Activated T-cell treated with anti-CD3 and anti-CD28 coated beads, Interleukin-2, amount 50 U/mL, for 48 hours (primary cell): ENCODE data around the gene SP2.
"Not testable (repeated sequence)": the region's sequence is repeated elsewhere in the genome, so short reads cannot be mapped to it uniquely, and the experiment has no call there.

Source experiments
- DNase-seq, 2 experiments: peaks; one replicate each; pipeline ENCODE4 v3.0.0-alpha.2; 2020

Gene SP2

DNA sequence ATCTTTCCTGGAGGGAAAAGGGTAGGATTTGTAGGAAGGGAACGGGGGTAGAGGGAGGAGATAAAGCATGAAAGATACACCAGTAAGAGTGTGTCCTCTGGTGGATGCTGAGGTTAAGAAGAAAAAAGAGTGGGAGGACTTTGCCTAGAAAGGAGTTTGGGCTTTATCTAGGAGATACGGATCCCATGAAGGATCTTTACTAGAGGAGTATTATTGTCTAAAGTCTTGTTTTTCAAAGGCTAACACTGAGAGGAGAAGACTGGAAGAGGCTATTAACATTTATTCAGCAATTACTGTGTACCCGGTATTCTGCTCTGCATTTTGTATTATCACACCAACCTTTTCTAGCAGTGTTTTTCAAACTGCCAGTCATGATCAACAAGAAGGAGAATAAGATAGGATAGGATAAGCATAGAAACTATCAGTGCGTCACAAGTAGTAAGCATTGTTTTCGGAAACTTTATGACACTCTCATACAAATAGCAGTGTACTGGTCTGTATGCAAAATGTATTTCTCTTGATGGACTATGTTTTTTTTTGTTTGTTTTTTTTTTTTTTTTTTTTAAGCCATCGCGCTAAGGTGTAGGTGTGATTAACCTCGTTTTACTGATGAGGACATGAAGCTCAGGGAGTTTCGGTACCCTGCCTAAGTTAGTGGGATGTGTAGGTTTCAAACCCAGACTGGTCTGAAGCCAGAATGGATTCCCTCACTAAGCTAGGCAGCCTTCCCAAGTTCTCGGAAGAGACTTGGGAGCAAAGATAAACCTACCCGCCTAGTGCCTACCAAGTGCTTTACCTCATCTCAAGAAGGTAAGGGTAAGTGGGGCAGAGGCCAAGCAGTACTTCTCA lies 1.3 kb upstream of the SP2 start:
- no peak for DNase-seq

DNA sequence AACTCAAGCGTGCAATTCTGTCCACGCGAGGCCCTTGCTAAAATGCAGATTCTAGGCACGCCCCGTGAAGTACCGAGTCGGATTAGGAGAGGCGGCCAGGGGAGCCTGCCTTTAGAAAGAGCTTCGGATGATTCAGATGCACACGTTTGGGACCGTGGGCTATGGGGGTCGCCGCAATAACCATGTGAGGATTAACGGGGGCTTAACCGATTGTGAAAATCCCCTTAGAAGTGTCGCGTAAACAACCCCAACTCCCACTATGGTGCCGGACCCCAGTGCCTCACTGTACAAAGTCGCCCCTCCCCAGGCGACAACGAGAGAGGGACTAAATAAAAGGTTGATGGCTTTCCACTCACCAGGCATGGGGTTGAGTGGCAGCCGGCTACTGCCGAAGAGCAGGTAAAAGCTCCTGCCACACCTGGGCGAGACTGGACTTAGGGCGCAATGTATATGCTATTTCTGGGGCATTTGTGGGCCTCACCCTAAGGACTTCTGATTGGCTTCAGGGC lies 635 bp upstream of the SP2 start:
- no peak for DNase-seq

DNA sequence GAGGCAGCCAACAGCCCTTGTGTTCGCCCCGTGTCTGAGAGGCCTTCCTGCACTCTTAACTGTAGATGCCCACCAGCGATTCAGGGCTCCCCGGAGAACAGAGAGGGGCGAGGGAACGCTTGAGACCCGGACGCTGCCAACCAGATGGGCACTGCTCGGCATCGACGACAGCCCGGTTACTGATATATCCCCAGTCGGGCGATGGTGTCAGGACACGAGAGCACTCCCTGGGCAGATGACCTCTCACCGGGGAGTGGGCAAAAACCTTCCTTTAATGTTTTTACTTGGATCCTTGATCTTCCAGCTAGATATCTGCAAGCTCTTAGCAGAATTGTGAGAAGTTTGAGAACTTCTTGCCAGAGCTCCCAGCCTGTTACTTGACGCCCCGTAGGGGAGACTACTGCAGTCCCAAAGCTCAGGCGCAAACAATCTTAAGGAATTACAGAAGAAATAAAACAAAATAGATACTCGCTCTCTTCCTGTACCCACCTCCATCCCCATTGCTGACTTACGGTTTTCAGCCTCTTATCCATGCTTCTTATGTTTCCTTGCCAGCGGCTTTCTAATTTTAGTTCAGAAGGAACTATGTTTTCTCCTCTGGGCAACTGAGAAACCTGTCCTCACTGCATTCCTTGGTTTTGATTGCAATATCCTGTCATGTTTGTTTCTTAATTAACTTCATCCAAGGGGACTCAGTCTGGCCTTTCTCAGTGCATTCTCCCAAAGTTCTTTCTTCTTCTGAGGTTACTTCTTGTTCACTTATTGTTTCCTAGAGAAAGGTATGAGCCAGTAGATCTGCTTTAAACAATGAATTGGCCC lies 845 bp downstream of the SP2 start:
- DNase-seq: no peak

DNA sequence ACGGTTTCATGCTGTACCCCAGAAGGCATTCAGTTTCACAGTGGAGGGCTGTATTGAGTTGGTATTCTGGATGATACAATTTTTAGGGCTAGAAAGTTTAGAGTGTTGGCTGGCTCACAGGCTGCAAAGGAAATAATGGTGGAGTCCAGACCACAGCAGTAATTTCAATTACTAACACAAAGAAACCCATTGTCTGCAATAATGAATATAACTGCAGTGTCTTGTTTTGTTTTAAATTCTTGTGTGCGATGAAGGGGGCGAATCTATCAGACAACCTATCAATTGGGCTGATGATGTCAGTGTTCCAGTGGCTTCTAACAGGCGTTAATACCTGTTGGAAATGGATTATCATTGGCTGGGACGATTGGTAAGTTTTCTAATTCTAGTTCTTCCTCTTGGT lies 1.5 kb downstream of the SP2 start:
- no peak for DNase-seq

DNA sequence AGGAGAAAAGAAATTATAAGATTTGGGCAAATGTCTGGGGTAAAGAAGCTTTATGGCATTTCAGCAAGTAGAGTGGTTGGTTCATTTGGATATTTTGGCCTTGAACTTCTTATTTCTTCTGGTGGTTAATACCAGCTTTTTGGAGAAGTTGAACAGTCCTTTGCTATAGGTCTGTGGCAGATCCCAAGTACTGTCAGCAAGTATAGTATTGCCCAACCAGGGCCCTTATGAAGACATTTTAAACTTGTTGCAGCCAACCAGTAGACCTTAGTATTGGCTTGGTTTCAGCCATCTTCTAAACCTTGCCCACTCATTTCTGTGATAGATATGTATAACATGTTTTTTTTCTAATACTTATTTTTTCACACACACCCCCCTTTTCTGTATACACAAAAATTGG lies 2.2 kb downstream of the SP2 start:
- no peak for DNase-seq

DNA sequence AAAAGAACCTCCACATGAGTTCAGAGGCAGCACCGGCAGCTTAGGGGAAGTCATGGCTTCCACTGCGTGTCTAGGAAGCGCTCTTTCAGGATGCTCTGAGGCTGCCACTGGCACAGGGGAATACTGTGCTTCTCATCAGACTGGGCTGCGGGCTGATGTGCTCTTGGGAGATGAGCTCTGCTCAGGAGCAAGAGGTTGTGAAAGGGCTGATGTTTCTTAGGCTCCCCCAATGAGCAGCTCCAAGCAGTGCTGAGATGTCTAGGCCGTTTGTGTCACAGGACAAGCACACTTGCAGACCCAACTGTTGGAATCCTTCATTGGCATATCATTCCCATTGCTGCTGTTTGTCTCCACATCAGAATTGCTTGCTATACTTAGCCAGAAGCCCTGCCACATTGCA lies 3.6 kb downstream of the SP2 start:
- DNase-seq: no peak

DNA sequence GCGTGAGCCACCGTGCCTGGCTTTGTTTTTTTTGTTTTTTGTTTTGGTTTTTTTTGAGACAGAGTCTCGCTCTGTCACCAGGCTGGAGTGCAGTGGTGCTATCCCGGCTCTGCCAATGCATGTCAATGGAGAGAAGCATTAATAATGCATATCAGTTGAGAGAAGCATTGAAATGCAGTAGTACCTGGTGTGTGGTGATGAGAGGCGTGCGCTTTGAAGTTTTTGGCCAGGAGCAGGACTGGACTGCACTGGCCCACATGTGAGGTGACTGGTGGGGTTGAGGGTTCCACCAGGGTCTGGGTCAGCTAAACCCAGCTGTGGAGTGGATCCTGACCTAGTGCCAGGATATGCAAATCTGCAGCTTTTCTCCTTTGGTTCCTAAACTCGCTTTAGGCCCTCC lies 5.4 kb downstream of the SP2 start:
- DNase-seq: no peak

DNA sequence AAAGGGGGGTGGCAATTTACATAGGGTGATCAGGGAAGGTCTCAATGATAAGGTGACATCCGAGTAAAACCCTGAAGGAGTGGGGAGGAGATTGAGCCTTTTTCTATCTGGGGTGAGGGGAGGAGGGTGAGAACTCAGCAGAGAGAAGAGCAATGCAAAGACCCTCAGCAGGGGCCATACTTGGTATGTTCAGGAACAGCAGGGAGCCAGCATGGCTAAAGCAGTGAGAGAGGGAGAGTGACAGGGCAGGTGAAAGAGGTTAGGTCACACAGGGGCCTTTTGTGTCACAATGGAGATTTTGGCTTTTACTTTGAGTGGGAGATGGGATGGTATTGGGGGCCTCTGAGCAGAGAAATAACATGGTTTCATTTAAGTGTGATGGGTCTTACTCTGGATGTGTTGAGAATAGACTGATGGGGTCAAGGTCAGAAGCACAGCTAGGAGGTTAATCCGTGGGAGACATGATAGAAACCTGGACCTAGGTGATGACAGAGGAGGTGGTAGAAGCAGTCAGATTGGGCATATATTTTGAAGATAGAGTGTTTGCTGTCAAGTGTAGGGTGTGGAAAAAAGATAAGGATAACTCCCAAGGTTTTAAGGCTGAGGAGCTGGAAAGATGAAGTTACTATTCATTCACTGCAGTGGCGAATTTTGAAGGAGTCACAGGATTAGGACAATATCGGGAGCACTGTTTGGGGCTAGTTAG lies 6.2 kb downstream of the SP2 start:
- no peak for DNase-seq

DNA sequence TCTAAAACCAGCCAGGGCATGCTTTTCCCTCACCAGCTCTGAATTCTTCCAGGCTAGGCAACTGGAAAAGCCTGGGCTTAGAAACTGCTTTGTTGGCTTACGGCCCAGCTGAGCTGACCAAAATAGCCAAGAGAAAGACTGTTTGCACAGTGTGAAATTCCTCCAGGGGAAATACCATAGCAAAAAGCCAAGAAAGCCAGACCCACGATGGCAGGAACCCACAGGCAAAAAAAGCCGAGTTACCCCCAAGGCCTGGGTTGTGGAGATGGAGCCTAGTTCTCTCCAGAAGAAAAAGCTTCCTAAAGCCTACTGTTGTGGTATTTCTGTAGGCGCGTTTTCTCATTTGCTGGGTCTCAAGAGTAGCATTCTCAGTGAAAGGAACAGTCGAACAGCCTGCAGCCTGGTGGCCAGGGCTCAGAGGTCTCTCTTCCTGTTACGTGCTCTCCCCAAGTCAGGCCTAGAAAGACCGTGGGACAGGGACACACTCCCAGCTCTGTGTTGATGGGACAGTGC lies 9.2 kb downstream of the SP2 start:
- DNase-seq: no peak

DNA sequence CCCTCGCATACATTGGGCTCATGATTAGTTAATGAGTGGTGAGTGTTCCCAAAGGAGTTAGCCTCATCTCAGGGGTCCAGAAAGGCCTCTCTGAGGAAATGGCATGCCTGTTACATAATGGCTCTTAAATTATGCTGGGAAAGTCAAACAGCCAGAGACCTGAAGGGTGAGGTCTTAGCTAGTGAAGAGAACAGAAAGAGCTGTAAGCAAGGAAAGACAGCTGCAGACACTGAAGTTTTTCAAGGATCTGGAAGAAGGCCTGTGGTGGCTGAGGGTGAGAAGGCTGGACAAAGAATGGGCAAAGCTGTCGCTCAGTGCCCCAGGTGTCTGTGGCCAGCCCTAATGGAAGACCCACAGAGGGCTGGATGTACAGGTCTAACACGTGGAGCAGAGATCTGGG lies 10.4 kb downstream of the SP2 start:
- no peak for DNase-seq

DNA sequence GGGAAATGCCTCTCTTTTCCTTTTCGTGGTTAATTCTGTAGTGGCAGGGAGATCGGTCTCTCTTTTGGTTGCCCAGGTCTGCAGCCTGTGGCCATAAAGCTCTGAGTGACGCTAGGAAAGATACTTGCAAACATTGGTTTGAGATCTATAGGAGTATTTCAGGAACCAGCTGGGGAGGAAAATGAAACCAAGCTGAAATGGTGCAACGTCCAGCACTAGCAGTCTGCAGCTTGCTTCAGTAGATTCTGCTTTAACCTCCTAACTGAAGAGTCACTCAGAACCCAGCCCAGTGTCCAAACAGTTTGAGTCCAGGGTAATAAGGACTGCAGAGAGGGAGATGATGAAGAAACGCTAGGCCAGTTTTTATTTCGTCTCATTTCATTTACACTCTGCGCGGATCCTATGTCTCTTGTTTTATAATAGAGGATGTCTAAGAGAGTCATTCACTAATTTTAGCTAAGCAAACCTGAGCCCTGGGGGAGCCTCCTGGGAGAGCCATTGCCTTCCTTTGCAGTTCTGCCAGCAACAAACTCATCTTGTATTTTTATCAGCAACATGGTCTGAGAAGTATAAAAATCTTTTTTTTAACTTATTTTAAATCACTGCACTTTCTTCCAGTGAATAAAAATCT lies 12.0 kb downstream of the SP2 start:
- no peak for DNase-seq

DNA sequence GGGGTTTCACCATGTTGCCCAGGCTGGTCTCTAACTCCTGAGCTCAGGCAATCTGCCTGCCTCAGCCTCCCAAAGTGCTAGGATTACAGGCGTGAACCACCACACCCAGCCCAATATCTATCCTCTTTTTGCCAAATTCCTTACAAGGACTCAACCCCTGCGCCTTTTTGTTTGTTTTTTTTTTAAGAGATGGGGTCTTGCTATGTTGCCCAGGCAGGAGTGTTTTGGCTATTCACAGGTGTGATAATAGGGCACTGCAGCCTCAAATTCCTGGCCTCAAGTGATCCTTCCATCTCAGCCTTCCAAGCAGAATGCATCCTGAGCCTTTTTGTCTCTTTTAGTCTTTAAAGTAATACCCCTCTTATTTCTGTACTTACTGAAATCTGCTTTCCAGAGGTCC lies 17.0 kb downstream of the SP2 start:
- no peak for DNase-seq

DNA sequence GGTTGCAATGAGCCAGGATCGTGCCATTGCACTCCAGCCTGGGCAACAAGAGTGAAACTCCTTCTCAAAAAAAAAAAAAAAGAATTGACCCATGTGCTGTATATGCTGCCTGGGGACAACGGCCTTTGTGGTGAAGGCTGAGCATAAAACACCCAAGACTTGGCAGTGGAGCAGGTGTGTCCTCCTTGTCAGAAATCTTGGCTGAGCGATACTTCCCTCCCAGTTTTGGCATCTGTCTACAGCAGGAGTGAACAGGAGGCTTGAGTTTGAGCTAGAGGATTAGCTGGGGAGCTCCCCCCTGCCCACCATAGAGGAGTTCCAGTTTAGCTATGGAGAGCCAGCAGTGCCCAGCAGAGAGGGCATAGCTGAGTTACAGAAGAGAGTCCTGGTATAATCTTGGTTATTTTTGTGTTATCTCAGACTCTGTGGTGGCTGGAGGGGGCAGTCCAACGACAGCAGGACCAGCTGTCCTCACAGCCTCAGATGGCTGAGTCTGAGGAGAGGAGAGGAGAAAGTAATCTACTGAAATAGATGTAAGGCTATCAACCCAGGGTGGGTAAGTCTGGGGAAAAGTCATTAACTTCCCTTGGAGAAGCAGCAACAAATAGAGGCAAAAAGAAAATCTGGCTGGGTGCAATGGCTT lies 18.4 kb downstream of the SP2 start:
- DNase-seq: no peak

DNA sequence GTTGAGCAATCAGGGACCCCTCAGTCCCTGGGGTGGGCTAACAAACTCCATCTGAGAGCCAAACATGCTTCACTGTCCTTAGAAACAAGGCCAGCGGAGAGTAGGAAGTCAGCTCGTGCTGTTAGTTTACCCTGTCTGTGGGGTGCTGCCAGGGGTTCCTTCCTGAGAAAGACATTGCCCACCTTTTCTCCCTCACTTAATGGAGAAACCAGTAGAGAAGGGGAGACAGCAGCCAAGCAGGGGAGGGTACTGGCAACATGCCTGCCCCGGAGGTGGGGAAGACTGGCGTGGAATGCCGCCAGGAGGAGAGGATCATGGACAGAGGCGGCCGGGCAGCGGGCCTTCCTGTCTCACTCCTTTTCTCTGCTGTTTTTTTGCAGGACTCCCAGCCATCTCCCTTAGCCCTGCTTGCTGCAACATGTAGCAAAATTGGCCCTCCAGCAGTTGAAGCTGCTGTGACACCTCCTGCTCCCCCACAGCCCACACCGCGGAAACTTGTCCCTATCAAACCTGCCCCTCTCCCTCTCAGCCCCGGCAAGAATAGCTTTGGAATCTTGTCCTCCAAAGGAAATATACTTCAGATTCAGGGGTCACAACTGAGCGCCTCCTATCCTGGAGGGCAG lies 19.9 kb downstream of the SP2 start:
- no peak for DNase-seq

DNA sequence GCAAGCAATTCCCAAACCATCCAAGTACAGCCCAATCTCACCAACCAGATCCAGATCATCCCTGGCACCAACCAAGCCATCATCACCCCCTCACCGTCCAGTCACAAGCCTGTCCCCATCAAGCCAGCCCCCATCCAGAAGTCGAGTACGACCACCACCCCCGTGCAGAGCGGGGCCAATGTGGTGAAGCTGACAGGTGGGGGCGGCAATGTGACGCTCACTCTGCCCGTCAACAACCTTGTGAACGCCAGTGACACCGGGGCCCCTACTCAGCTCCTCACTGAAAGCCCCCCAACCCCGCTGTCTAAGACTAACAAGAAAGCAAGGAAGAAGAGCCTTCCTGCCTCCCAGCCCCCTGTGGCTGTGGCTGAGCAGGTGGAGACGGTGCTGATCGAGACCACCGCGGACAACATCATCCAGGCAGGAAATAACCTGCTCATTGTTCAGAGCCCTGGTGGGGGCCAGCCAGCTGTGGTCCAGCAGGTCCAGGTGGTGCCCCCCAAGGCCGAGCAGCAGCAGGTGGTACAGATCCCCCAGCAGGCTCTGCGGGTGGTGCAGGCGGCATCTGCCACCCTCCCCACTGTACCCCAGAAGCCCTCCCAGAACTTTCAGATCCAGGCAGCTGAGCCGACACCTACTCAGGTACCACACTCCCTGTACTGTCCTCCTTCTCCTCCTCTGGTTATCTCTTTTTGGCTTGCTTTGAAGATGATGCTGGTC lies 20.6 kb downstream of the SP2 start:
- no peak for DNase-seq

DNA sequence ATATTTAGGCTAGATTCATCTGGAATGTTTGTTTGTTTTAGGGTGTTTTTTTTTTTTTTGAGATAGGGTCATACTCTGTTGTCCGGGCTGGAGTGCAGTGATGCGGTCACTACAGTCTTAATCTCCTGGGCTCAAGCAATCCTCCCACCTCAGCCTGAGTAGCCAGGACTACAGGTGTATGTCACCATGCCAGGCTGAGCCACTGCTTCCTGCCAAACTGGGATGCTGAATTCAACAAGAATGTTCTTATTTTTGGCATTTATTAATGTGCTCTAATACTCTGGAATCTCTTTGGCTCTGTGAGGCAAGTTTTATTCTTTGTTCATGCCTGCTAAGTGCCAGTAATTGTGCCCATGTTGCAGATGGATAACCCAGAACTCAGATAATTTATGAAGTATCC lies 21.5 kb downstream of the SP2 start:
- no peak for DNase-seq

DNA sequence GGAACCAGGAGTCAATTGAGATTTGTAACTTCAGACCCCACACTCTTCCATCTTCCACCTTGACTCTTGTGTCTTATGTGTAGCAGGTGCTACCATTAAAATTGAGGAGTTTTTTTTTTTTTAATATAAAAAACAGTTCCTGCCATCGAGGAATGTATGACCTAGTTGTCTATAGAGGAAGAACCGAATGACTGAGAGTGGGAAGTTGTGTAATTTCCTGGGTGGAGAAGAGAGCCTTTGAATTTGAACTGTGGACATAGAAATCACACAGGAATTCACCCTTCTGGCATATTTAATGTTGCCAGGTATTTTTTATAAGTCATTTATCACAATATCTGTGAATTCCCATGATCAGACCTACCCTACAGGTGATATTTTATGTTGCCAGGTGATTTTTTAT lies 22.0 kb downstream of the SP2 start:
- no peak for DNase-seq

DNA sequence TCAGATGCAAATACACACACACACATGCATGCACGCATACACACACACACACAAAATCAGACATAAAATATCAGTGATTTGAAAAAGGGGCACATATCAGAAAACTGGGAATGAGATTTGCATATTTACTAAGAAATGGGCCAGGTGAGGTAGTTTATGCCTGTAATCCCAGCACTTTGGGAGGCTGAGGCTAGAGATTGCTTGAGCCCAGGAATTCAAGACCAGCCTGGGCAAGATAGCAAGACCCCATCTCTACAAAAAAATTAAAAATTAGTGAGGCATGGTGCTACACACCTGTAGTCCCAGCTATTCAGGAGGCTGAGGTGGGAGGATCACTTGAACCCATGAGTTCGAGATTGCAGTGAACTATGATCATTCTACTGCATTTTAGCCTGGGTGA lies 23.0 kb downstream of the SP2 start:
- DNase-seq: no peak

DNA sequence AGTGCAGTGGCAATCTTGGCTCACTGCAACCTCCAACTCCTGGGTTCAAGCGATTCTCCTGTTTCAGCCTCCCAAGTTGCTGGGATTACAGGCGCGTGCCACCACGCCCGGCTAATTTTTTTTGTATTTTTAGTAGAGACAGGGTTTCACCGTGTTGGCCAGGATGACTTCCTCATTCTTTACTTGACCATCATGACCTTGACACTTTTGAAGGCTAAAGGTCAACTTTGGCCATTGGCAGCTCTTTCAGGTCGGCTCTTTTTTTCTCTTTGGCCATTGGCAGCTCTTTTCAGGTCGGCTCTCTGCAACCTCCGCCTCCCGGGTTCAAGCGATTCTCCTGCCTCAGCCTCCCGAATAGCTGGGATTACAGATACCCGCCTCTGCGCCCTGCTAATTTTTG lies 23.9 kb downstream of the SP2 start:
- not testable (repeated sequence) for DNase-seq

DNA sequence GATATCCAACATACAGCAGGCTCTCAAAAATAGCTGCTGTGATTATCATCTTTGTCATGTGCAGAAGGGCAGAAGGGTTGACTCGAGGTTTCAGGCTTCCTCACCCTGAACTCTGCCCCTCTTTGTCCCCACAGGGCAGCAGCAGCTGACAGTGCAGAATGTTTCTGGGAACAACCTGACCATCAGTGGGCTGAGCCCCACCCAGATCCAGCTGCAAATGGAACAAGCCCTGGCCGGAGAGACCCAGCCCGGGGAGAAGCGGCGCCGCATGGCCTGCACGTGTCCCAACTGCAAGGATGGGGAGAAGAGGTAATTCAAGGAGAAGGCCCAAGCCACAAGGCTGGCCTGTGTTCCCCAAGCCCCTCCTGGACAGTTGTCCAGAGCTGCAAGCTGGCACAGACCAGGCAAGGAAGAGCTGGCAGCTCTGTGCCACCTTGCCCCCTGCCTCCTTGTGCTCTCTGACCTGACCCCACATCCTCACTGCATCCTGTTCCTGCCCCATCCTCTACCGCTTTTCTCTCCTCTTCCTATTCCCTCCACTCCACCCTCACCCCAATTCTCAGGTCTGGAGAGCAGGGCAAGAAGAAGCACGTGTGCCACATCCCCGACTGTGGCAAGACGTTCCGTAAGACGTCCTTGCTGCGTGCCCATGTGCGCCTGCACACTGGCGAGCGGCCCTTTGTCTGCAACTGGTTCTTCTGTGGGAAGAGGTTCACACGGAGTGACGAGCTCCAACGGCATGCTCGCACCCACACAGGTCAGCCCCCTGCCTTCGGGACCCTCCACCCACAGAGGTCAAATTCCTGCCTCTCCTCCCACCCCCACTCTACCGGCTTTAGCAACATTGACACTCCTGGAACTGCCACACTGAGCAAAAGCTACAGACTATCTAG lies 29.0 kb downstream of the SP2 start:
- no peak for DNase-seq
